GM13976 (cell line): ENCODE data around the gene NCBP3.

Source experiments
- DNase-seq: peaks from one replicate; pipeline ENCODE4 v3.0.0; 2012; ENCODE audit warnings: low spot score
- in situ Hi-C: fragments of 300-500 bp; cut with MboI; formaldehyde crosslinking; loops from one replicate; pipeline ENCODE4 v1.12.0; 2022; ENCODE audit warnings: low sequenced_read_pairs, mixed read lengths, inconsistent platforms; ENCODE audit not compliant: unreplicated experiment
- TF ChIP-seq, protein P1 (sequence below): IDR thresholded peaks from 2 replicates; pipeline ENCODE4 v1.5.1; 2012; ENCODE audit warnings: borderline replicate concordance, mild to moderate bottlenecking; ENCODE audit not compliant: insufficient read depth; ENCODE audit errors: extremely low read depth, missing control alignments, control extremely low read depth

The NCBP3 gene

DNA sequence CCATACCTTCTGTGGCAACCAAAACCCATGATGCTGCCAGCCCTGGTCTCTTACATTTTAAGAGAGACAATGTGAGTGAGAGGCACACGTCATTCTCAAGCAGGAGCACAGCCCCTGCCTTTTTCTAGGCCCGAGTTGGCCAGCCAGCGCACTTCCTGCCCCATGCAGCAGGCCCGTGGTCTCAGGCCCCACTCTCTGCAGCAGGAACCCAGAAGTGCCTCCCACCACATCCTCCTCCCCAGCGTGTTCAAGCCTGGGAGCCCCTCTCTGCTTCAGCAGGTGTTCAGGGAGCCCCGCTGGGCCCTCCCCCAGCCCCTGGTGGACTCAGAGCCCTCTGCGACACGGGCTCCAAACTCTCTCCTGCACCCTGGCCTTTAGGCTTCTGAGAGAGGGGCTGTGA lies 75.6 kb downstream of the NCBP3 start:
- in situ Hi-C loops: no loop called here
- TF ChIP-seq, protein P1, sequence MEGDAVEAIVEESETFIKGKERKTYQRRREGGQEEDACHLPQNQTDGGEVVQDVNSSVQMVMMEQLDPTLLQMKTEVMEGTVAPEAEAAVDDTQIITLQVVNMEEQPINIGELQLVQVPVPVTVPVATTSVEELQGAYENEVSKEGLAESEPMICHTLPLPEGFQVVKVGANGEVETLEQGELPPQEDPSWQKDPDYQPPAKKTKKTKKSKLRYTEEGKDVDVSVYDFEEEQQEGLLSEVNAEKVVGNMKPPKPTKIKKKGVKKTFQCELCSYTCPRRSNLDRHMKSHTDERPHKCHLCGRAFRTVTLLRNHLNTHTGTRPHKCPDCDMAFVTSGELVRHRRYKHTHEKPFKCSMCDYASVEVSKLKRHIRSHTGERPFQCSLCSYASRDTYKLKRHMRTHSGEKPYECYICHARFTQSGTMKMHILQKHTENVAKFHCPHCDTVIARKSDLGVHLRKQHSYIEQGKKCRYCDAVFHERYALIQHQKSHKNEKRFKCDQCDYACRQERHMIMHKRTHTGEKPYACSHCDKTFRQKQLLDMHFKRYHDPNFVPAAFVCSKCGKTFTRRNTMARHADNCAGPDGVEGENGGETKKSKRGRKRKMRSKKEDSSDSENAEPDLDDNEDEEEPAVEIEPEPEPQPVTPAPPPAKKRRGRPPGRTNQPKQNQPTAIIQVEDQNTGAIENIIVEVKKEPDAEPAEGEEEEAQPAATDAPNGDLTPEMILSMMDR: no peak
- DNase-seq: peak; percentile 68

DNA sequence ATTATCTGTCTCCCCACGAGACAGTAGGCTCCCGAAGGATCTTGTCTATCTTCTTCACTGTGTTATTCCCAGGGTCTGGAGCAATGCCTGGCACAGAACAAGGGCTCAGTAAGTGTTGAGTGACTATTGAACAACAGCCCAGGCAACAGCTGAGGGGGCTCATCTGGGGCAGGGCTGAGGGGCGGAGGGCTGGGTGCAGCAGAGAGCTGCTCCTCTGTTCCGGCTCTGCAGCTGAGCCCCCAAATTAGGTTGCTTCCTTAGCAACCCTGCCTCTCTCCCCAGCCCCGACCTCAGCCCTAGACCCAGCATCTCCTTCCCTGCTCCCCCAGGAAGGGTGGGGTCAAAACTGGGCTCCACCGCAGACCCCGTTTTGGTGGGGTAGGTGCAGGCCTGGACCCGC lies 77.3 kb downstream of the NCBP3 start:
- TF ChIP-seq, protein P1: no peak
- no peak for DNase-seq

DNA sequence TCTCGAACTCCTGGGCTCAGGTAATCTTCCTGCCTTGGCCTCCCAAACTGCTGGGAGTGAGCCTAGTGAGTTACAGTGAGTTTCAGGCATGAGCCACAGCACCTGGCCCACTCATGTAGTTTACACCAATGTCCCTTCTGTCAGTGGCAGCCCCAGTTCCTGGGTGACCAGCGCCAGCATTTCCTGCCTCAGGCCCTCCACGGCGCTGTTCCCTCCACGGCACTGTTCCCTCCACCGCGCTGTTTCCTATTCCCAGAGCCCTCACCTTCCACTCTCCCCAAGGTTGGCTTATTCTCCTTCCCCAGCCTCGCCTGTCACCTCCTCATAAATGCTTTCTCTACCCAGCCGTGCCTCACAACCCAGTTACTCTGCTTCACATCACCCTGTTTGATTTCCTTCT lies 77.7 kb downstream of the NCBP3 start:
- in situ Hi-C loops: no loop called here
- DNase-seq: no peak
- TF ChIP-seq, protein P1: no peak

More for the DNA sequence above, 77.3 kb downstream of the NCBP3 start:
- in situ Hi-C loops: no loop called here

- TF ChIP-seq, protein P1: no peak
- in situ Hi-C loops: no loop called here
- DNase-seq: no peak
Measured at GRCh38 chr17:3766779-3767178, 79.3 kb downstream of the NCBP3 start.

DNA sequence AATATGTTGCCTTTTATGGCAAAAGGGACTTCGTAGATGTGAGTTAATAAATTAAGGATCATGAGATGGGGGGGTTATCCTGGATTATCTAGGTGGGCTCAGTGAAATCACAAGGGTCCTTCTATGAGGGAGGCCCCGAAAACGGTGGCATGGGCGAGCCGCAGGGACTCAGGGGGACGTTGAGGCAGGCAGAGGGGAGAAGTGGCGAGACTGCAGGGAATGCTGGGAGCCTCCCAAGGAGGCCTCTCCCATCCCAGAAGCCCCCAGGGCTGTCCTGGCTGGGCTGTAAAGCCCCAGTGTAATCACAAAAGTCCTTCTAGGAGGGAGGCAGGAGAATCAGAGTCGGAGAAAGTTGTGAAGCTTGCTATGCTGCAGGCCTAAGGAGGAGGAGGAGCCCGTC lies 80.1 kb downstream of the NCBP3 start:
- TF ChIP-seq, protein P1: no peak
- no peak for DNase-seq
- in situ Hi-C loops: no loop called here

DNA sequence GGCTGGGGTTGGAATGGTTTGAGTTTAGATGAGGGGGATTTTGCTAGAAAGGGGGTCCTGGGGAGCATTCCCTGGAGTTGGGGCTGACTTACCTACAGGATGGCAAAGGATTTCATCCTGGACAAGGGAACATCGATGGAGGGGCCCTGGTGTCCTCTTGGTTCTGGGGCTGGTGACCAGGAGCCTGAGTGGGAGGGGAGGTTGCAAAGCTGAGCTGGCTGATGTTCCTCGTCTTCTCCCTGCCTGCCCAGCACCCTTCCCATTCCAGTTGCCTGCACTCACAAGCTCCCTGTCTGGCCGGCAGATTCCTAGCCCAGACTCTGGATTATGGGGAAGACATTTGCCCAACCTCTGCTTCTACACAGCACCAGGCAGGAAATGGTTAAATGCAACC lies 82.3 kb downstream of the NCBP3 start:
- in situ Hi-C loops: no loop called here
- no peak for DNase-seq
- TF ChIP-seq, protein P1: no peak
